GM18861 (cell line): ENCODE data around the gene DYNLT2.
A peak's percentile ranks its signal among the peaks of the same experiment; 100 is the strongest.

Source experiments
- ATAC-seq: cut with Tn5 transposase; IDR thresholded peaks from one replicate; pipeline ENCODE4 v1.9.1; 2021; ENCODE audit not compliant: unreplicated experiment

Gene DYNLT2

GRCh38 chr6:169738976-169739529 lies 12.3 kb downstream of the DYNLT2 start:
- ATAC-seq: no peak

- ATAC-seq: no peak
Measured at GRCh38 chr6:169738204-169738975, 13.0 kb downstream of the DYNLT2 start.

- ATAC-seq: no peak
Measured at GRCh38 chr6:169729961-169730360, 21.4 kb downstream of the DYNLT2 start.

- no peak for ATAC-seq
Measured at GRCh38 chr6:169726963-169727362, 24.4 kb downstream of the DYNLT2 start.

GRCh38 chr6:169726049-169726400 lies 25.3 kb downstream of the DYNLT2 start:
- no peak for ATAC-seq

GRCh38 chr6:169725125-169726048 lies 26.0 kb downstream of the DYNLT2 start:
- ATAC-seq: no peak

GRCh38 chr6:169724494-169725124 lies 26.8 kb downstream of the DYNLT2 start, which contains the start of gene PHF10:
Gene PHF10, minus strand, starts transcription at chr6:169724500. Its CDS starts 569 bp downstream, at chr6:169723931.
- peak; percentile 31 for ATAC-seq

- peak; percentile 22 for ATAC-seq
Measured at GRCh38 chr6:169723991-169724493, 27.3 kb downstream of the DYNLT2 start.

GRCh38 chr6:169723200-169723909 lies 28.0 kb downstream of the DYNLT2 start:
- peak; percentile 25 for ATAC-seq

- ATAC-seq: peak; percentile 25
Measured at GRCh38 chr6:169722362-169723199, 28.8 kb downstream of the DYNLT2 start.

- ATAC-seq: no peak
Measured at GRCh38 chr6:169720207-169720855, 31.0 kb downstream of the DYNLT2 start.

GRCh38 chr6:169719117-169719516 lies 32.3 kb downstream of the DYNLT2 start:
- ATAC-seq: no peak

GRCh38 chr6:169714595-169714994 lies 36.8 kb downstream of the DYNLT2 start:
- ATAC-seq: no peak

GRCh38 chr6:169714178-169714577 lies 37.2 kb downstream of the DYNLT2 start:
- ATAC-seq: no peak

- ATAC-seq: no peak
Measured at GRCh38 chr6:169710009-169710408, 41.4 kb downstream of the DYNLT2 start.

- ATAC-seq: no peak
Measured at GRCh38 chr6:169709293-169709692, 42.1 kb downstream of the DYNLT2 start.

GRCh38 chr6:169707772-169708171 lies 43.6 kb downstream of the DYNLT2 start:
- no peak for ATAC-seq

- ATAC-seq: peak; percentile 8
Measured at GRCh38 chr6:169702840-169703246, 48.5 kb downstream of the DYNLT2 start.
